OCI-LY1 (cell line): ENCODE measurements around the gene P4HA3.

Experiments
- H2AFZ ChIP-seq: fragments of 200-600 bp; sonication (generic), shearing (Covaris generic); 2 replicates; pipeline ENCODE4 v1.6.0; 2014; ENCODE audit warnings: antibody characterized with exemption, mild to moderate bottlenecking, low read length
- H3F3A ChIP-seq: fragments of 200-600 bp; sonication (generic), shearing (Covaris generic); 2 replicates; pipeline ENCODE4 v1.6.0; 2014; ENCODE audit warnings: mild to moderate bottlenecking, antibody characterized with exemption, low read length, moderate library complexity; ENCODE audit not compliant: insufficient read depth
- H3K27ac ChIP-seq: fragments of 200-600 bp; sonication (generic); 2 replicates; pipeline ENCODE4 v1.5.1; 2014; ENCODE audit warnings: low read length, mixed run types, mild to moderate bottlenecking, low read depth; ENCODE audit not compliant: poor library complexity, severe bottlenecking
- H3K27me3 ChIP-seq: fragments of 200-600 bp; sonication (generic); 2 replicates; pipeline ENCODE4 v1.6.0; 2014; ENCODE audit warnings: antibody characterized with exemption, mild to moderate bottlenecking, low read length, moderate library complexity; ENCODE audit not compliant: insufficient read depth
- H3K36me3 ChIP-seq: fragments of 200-600 bp; sonication (generic); 2 replicates; pipeline ENCODE4 v1.6.1; 2014; ENCODE audit warnings: mild to moderate bottlenecking, antibody characterized with exemption, low read length, moderate library complexity, mixed read lengths; ENCODE audit not compliant: insufficient read depth
- H3K4me1 ChIP-seq: fragments of 200-600 bp; sonication (generic); 2 replicates; pipeline ENCODE4 v1.5.1; 2014; ENCODE audit warnings: mild to moderate bottlenecking, low read length, moderate library complexity; ENCODE audit not compliant: insufficient read depth, severe bottlenecking
- H3K4me2 ChIP-seq: fragments of 200-600 bp; sonication (generic), shearing (Covaris generic); 2 replicates; pipeline ENCODE4 v1.6.1; 2014; ENCODE audit warnings: low read length
- H3K4me3 ChIP-seq: fragments of 200-600 bp; sonication (generic); 2 replicates; pipeline ENCODE4 v1.5.1; 2014; ENCODE audit warnings: low read length, low read depth, mild to moderate bottlenecking, mixed read lengths; ENCODE audit not compliant: poor library complexity, severe bottlenecking
- H3K79me2 ChIP-seq: fragments of 200-600 bp; shearing (Covaris generic); 2 replicates; pipeline ENCODE4 v1.6.1; 2016; ENCODE audit warnings: mixed run types, low read length, mixed read lengths; ENCODE audit not compliant: insufficient read depth
- H3K9ac ChIP-seq: fragments of 200-600 bp; sonication (generic), shearing (Covaris generic); 2 replicates; pipeline ENCODE4 v1.6.1; 2014; ENCODE audit warnings: mild to moderate bottlenecking, low read length, mixed read lengths
- H3K9me2 ChIP-seq: fragments of 200-600 bp; sonication (generic), shearing (Covaris generic); 2 replicates; pipeline ENCODE4 v1.6.1; 2014; ENCODE audit warnings: low read depth, mild to moderate bottlenecking, low read length, mixed read lengths
- H3K9me3 ChIP-seq: fragments of 200-600 bp; shearing (Covaris generic); 2 replicates; pipeline ENCODE4 v1.6.1; 2014; ENCODE audit warnings: low read length, mixed read lengths
- H4K20me1 ChIP-seq: fragments of 200-600 bp; sonication (generic), shearing (Covaris generic); 2 replicates; pipeline ENCODE4 v1.6.0; 2016; ENCODE audit warnings: mild to moderate bottlenecking, low read length; ENCODE audit not compliant: insufficient read depth
- EZH2 ChIP-seq: fragments of 200-600 bp; sonication (generic), shearing (Covaris generic); IDR thresholded peaks from 2 replicates; pipeline ENCODE4 v1.8.0; 2017; ENCODE audit warnings: borderline replicate concordance, mixed run types, mild to moderate bottlenecking, antibody characterized with exemption, low read length, moderate library complexity, mixed read lengths
- TF ChIP-seq, protein P1 (sequence below): fragments of 200-600 bp; sonication (generic), shearing (Covaris generic); IDR thresholded peaks from 2 replicates; pipeline ENCODE4 v1.5.1; 2017; ENCODE audit warnings: mild to moderate bottlenecking, antibody characterized with exemption, low read length, moderate library complexity, mixed read lengths

The P4HA3 gene

DNA sequence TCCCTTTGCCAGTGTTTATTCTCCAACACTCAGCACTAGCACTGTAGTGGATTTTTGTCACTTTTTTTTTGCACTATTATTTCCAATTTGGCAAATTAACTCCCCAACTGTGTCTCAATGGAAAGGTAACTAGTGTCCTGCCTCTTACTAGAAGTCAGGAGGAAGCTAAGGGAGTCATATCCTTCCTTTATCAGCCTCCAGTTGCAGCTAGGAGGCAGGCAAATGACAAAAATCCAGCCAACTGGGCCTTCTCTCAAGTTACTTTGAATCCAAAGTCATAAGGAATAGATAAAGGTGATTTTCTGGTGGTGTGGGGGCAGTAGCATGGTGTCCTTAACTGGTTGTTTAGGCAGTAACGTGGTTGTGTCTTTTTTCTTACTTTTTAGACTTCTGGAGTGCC is 15.6 kb upstream of the P4HA3 start:
- Histone ChIP-seq H3K36me3 (no peaks in the 10 kb centered on the region), H3K4me1 (no peaks in the 10 kb centered on the region), H2AFZ (no peak overlapping the region), H3K27me3 (no peaks in the 10 kb centered on the region), H3K9me3 (no peaks in the 10 kb centered on the region), H4K20me1 (no peaks in the 10 kb centered on the region), H3K9ac (no peak overlapping the region), H3K27ac (no peak overlapping the region), H3K4me2 (no peak overlapping the region), H3K4me3 (no peak overlapping the region), H3K9me2 (no peaks in the 10 kb centered on the region), H3K79me2 (no peaks in the 10 kb centered on the region), H3F3A (no peaks in the 10 kb centered on the region)
- TF ChIP-seq, protein P1, sequence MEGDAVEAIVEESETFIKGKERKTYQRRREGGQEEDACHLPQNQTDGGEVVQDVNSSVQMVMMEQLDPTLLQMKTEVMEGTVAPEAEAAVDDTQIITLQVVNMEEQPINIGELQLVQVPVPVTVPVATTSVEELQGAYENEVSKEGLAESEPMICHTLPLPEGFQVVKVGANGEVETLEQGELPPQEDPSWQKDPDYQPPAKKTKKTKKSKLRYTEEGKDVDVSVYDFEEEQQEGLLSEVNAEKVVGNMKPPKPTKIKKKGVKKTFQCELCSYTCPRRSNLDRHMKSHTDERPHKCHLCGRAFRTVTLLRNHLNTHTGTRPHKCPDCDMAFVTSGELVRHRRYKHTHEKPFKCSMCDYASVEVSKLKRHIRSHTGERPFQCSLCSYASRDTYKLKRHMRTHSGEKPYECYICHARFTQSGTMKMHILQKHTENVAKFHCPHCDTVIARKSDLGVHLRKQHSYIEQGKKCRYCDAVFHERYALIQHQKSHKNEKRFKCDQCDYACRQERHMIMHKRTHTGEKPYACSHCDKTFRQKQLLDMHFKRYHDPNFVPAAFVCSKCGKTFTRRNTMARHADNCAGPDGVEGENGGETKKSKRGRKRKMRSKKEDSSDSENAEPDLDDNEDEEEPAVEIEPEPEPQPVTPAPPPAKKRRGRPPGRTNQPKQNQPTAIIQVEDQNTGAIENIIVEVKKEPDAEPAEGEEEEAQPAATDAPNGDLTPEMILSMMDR, result no peak
- TF ChIP-seq EZH2, result no peak

DNA sequence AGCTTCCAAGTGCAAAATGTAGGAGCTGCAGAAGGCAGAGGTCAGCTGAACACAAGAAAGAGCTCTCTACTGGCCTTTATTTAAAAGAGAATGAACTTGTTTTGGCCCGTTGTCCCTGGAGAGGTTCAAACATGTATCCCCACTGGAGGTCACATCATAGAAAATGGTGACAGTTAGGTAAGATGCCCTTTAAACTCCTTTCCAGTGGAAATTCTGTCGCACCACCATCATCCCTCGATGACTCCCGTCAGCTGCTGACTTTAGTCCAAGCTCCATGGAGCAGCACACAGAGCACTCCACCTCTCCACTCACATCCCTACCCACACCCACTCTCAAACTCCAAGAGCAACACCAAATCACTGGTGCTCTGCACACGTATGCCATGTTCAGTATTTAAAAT is 15.2 kb upstream of the P4HA3 start:
- Histone ChIP-seq H3K4me3 (no peak overlapping the region), H4K20me1 (no peaks in the 10 kb centered on the region), H3K27ac (no peak overlapping the region), H3K27me3 (no peaks in the 10 kb centered on the region), H3K9me2 (no peaks in the 10 kb centered on the region), H3K9me3 (no peaks in the 10 kb centered on the region), H3K4me1 (no peaks in the 10 kb centered on the region), H3K79me2 (no peaks in the 10 kb centered on the region), H3K4me2 (no peak overlapping the region), H3K36me3 (no peaks in the 10 kb centered on the region), H3K9ac (no peak overlapping the region), H2AFZ (no peak overlapping the region), H3F3A (no peaks in the 10 kb centered on the region)
- TF ChIP-seq, protein P1, result no peak
- TF ChIP-seq EZH2, result no peak

DNA sequence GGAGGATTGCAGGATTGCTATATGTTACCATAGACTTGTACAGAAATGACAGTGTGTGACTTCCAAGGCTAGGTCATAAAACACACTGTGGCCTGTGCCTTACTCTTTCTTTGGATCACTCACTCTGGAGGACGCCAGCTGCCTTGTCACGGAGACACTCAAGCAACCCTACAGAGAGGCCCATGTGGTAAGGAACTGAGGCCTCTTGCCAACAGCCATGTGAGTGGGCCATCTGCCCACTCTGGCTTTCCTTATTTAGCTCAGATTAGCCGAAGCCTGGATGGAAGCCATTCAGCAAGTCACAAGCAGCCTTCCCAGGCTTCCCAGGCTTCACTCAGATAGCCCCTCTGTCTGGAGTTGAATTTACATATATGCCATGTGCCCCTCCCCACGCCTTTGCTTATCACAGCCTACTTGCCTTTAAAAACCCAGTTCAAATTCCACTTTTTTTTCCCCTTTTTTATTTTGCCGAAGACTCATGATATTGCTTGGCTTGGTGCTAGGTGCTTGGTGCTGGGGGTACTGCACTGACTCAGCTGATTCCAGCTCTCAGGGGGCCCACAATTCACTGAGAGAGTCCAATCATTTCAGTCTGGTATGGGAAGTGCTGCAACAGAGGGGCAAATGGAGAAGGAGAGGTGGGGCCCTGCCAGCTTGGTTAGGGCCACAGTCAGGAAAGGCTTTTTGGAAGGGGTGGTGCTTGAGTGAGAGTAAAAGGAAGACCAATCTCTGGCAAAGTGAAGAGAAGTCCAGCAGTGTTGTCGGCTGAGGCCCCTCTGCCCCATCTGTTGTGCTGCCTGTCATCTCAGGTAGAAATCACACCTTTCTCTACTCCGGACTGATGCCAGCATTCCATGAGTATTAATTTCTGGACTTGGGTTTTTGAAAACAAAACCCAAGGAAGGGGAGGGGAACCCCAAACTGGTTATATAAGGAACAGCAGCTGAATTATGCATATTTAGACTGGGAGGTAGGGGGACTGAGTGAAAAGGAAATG is 14.5 kb upstream of the P4HA3 start:
- Histone ChIP-seq H2AFZ (no peak overlapping the region), H3K9me3 (no peaks in the 10 kb centered on the region), H3K4me3 (no peak overlapping the region), H3K4me1 (no peaks in the 10 kb centered on the region), H3K9ac (no peak overlapping the region), H3F3A (no peaks in the 10 kb centered on the region), H3K27ac (no peak overlapping the region), H3K79me2 (no peaks in the 10 kb centered on the region), H3K27me3 (no peaks in the 10 kb centered on the region), H3K4me2 (no peak overlapping the region), H3K36me3 (no peaks in the 10 kb centered on the region), H4K20me1 (no peaks in the 10 kb centered on the region), H3K9me2 (no peaks in the 10 kb centered on the region)
- TF ChIP-seq EZH2, result no peak
- TF ChIP-seq, protein P1, result no peak
